ENCODE data around the gene ZFYVE28.

- TF ChIP-seq, protein P1, sequence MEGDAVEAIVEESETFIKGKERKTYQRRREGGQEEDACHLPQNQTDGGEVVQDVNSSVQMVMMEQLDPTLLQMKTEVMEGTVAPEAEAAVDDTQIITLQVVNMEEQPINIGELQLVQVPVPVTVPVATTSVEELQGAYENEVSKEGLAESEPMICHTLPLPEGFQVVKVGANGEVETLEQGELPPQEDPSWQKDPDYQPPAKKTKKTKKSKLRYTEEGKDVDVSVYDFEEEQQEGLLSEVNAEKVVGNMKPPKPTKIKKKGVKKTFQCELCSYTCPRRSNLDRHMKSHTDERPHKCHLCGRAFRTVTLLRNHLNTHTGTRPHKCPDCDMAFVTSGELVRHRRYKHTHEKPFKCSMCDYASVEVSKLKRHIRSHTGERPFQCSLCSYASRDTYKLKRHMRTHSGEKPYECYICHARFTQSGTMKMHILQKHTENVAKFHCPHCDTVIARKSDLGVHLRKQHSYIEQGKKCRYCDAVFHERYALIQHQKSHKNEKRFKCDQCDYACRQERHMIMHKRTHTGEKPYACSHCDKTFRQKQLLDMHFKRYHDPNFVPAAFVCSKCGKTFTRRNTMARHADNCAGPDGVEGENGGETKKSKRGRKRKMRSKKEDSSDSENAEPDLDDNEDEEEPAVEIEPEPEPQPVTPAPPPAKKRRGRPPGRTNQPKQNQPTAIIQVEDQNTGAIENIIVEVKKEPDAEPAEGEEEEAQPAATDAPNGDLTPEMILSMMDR (IDR thresholded peaks at IDR 0.05) = peak; percentile 25
- TF ChIP-seq POLR2AphosphoS5 (IDR thresholded peaks at IDR 0.05; ENCODE audit: low read depth, low read length) (no peak), SIN3A (IDR thresholded peaks at IDR 0.05; ENCODE audit: borderline replicate concordance, low read depth, low read length) (no peak), YY1 (IDR thresholded peaks at IDR 0.05; ENCODE audit: low read depth) (no peak), NFIC (IDR thresholded peaks at IDR 0.05; ENCODE audit: borderline replicate concordance) (no peak)
These were observed 137.7 kb downstream of the ZFYVE28 start for GRCh38 chr4:2280531-2281300.

Data from SK-N-SH (cell line).